ENCODE results near the gene AFF3. TPM values are rescaled to one million over a fixed set of nuclear protein-coding genes. Genes with fewer than 3 reads are reported as not detected.

The AFF3 gene
- total RNA-seq, 1 experiment from 2014 or later = not detected

DNA sequence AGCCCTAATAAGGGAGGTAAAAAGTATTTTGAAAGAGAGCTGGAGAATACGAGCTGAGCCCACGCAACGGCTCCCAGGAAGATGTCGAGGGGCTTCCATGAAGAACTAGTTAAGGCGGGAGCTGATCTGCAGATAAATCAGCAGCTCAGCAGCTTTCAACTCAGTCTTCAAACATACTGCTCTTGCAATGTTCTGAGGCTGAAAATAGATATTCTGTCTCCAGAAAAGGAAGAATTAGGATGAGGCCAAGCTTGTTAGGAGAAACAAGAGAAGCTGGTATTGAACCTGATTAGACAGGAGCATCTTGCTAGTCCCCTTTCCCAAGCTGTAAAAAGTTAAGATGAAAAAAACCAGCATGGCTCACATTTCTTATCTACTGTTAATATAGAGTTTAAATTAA, 91.1 kb downstream of the AFF3 start:
- CTCF ChIA-PET = no interaction called here
- BruUV-seq (replicated peaks) = no TSS peak

DNA sequence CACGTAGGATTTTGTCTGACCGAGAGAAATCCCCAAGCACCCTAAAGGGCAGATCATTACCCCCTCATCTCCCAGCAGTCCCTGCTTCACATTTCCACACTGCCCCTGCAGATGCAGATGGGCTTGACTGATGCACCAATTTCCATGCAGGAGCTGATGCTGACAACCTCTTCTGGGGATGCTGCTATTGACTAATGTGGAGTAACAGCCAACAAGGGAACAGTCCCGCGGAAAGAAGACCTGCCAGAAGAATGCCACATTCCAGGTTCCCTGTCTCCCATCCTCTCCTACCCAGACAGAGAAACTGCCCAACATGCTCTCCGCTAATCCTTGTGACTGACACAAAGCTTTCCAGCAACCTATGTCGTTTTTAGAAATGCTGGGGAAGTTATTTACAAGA, 91.7 kb downstream of the AFF3 start:
- Histone ChIP-seq H3K9me3 (ENCODE audit: low read depth, low read length, poor library complexity, severe bottlenecking) (no peaks in the 10 kb centered on the region), H3K36me3 (ENCODE audit: insufficient read depth, low read length, poor library complexity, severe bottlenecking) (no peaks in the 10 kb centered on the region), H3K4me1 (ENCODE audit: insufficient read depth, low read length, poor library complexity, severe bottlenecking) (no peaks in the 10 kb centered on the region), H3K4me3 (ENCODE audit: low read depth, low read length, poor library complexity, severe bottlenecking) (no peak overlapping the region), H3K27ac (ENCODE audit: low read depth, low read length, poor library complexity, severe bottlenecking) (no peak overlapping the region), H3K27me3 (replicated peaks; ENCODE audit: insufficient read depth, low read depth, low read length, poor library complexity) (peaks cover 11% of the 10 kb centered on the region)
- ChIA-PET POLR2A (ENCODE audit: low non-redundant PET) (no interaction called here), CTCF (no interaction called here)
- TF ChIP-seq, protein P1, sequence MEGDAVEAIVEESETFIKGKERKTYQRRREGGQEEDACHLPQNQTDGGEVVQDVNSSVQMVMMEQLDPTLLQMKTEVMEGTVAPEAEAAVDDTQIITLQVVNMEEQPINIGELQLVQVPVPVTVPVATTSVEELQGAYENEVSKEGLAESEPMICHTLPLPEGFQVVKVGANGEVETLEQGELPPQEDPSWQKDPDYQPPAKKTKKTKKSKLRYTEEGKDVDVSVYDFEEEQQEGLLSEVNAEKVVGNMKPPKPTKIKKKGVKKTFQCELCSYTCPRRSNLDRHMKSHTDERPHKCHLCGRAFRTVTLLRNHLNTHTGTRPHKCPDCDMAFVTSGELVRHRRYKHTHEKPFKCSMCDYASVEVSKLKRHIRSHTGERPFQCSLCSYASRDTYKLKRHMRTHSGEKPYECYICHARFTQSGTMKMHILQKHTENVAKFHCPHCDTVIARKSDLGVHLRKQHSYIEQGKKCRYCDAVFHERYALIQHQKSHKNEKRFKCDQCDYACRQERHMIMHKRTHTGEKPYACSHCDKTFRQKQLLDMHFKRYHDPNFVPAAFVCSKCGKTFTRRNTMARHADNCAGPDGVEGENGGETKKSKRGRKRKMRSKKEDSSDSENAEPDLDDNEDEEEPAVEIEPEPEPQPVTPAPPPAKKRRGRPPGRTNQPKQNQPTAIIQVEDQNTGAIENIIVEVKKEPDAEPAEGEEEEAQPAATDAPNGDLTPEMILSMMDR (conservative IDR thresholded peaks at IDR 0.05; ENCODE audit: low read depth, low read length) = no peak
- no peak for TF ChIP-seq EZH2 (IDR thresholded peaks at IDR 0.05; ENCODE audit: borderline replicate concordance, low read depth, low read length, poor library complexity, severe bottlenecking)
- intact Hi-C loops (cut with micrococcal nuclease; ENCODE audit: unreplicated experiment) = no loop called here
- no TSS peak for BruUV-seq (replicated peaks)
- no peak for DNase-seq (ENCODE audit: low spot score)

More for the DNA sequence above, 91.1 kb downstream of the AFF3 start:
- no peak for TF ChIP-seq EZH2 (IDR thresholded peaks at IDR 0.05; ENCODE audit: borderline replicate concordance, low read depth, low read length, poor library complexity, severe bottlenecking)
- TF ChIP-seq, protein P1 (conservative IDR thresholded peaks at IDR 0.05; ENCODE audit: low read depth, low read length) = no peak
- peaks cover 11% of the 10 kb centered on the region for H3K27me3 ChIP-seq (replicated peaks; ENCODE audit: insufficient read depth, low read depth, low read length, poor library complexity)
- no peaks in the 10 kb centered on the region for H3K4me1 ChIP-seq (ENCODE audit: insufficient read depth, low read length, poor library complexity, severe bottlenecking)
- no peak overlapping the region for H3K27ac ChIP-seq (ENCODE audit: low read depth, low read length, poor library complexity, severe bottlenecking)
- DNase-seq (ENCODE audit: low spot score) = no peak
- H3K36me3 ChIP-seq (ENCODE audit: insufficient read depth, low read length, poor library complexity, severe bottlenecking) = no peaks in the 10 kb centered on the region
- intact Hi-C loops (cut with micrococcal nuclease; ENCODE audit: unreplicated experiment) = no loop called here
- POLR2A ChIA-PET (ENCODE audit: low non-redundant PET) = no interaction called here
- no peak overlapping the region for H3K4me3 ChIP-seq (ENCODE audit: low read depth, low read length, poor library complexity, severe bottlenecking)
- H3K9me3 ChIP-seq (ENCODE audit: low read depth, low read length, poor library complexity, severe bottlenecking) = no peaks in the 10 kb centered on the region

DNA sequence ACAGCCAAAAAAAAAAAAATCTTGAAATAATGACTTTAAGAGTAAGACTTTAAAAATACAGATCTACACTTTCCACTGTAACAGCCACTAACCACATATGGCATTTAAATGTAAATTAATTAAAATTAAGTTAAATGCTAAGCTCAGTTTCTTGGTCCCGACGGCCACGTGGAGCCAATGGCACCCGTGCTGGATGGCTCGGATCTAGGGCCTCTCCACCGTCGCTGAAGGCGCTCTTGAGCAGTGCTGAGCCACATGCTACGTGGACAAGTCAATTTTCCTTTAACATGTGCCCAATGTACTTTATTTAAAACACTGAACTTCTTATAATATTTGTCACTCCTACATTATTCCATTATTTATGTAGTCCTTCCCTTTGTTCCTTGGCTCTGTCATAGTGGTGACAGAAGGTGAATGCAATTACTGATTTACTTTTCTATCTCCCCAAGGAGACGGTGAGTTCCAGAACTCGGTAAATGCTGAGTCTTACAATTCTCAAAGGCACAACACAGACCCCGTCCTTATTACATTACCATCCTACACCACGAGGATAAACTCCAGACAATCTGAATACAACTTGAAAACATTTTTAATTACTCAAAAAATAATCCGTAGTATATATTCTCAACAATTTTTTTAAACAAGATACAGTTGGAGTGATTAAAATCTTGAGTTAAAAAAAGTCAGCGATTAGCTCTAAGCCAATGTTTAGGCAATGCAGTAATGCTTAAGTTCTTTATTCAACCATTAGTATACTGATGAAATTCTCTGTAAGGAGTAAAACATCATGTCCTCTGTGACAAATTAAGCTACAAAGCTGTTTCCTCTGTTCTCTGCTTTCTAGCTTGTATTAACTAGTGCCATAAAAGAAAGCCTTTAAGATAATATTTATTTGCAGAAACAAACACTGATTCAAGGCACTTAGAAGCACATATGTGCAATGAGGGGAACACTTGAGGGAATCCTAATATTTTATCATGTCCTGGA, 95.1 kb downstream of the AFF3 start:
- DNase-seq (ENCODE audit: low spot score) = no peak
- H3K4me3 ChIP-seq (ENCODE audit: low read depth, low read length, poor library complexity, severe bottlenecking) = no peak overlapping the region
- no peak for TF ChIP-seq EZH2 (IDR thresholded peaks at IDR 0.05; ENCODE audit: borderline replicate concordance, low read depth, low read length, poor library complexity, severe bottlenecking)
- TF ChIP-seq, protein P1 (conservative IDR thresholded peaks at IDR 0.05; ENCODE audit: low read depth, low read length) = no peak
- ChIA-PET POLR2A (ENCODE audit: low non-redundant PET) (no interaction called here), CTCF (no interaction called here)
- intact Hi-C loops (cut with micrococcal nuclease; ENCODE audit: unreplicated experiment) = no loop called here
- no peaks in the 10 kb centered on the region for H3K4me1 ChIP-seq (ENCODE audit: insufficient read depth, low read length, poor library complexity, severe bottlenecking)
- no peaks in the 10 kb centered on the region for H3K9me3 ChIP-seq (ENCODE audit: low read depth, low read length, poor library complexity, severe bottlenecking)
- peaks cover 11% of the 10 kb centered on the region for H3K27me3 ChIP-seq (replicated peaks; ENCODE audit: insufficient read depth, low read depth, low read length, poor library complexity)
- BruUV-seq (replicated peaks) = no TSS peak
- no peak overlapping the region for H3K27ac ChIP-seq (ENCODE audit: low read depth, low read length, poor library complexity, severe bottlenecking)
- no peaks in the 10 kb centered on the region for H3K36me3 ChIP-seq (ENCODE audit: insufficient read depth, low read length, poor library complexity, severe bottlenecking)

Measured in A673 (cell line).